SK-N-SH (cell line): ENCODE measurements around the gene WDR31. TPM values are rescaled to one million over a fixed set of nuclear protein-coding genes. Genes with fewer than 3 reads are reported as not detected.

Experiments
- CTCF ChIA-PET: fragments of 300-600, 350-600 bp; formaldehyde crosslinking; extraction: SDS; loops from one replicate; lab custom pipeline; 2021; lab: Yijun Ruan, JAX
- POLR2A ChIA-PET: fragments of 350-600 bp; sonication (Branson Sonifier 250); formaldehyde crosslinking; extraction: SDS; loops from one replicate; lab custom pipeline; 2020; ENCODE audit warnings: antibody characterized with exemption, inconsistent platforms; lab: Yijun Ruan, JAX
- DNase-seq: peaks from one replicate; pipeline ENCODE4 v3.0.0; 2012
- H2AFZ ChIP-seq: fragments of 200-600 bp; sonication (generic); 2 replicates; pipeline ENCODE4 v1.8.1; 2016; ENCODE audit warnings: antibody characterized with exemption, mild to moderate bottlenecking, low read depth
- H3F3A ChIP-seq: fragments of 200-600 bp; sonication (generic); replicated peaks from 2 replicates; pipeline ENCODE3; 2016; ENCODE audit warnings: antibody characterized with exemption, mild to moderate bottlenecking; ENCODE audit not compliant: insufficient read depth
- H3K27ac ChIP-seq, 2 experiments: fragments of 200-500 bp in 1 of 2; fragments of 200-600 bp in 1 of 2; sonication (Bioruptor generic) in 1 of 2; sonication (generic), shearing (Covaris generic) in 1 of 2; 2 replicates each; pipeline versions ENCODE4 v1.5.1 to v1.6.1; 2014 to 2016; ENCODE audit warnings: low read depth in 2 of 2, inconsistent platforms in 1 of 2, low read length in 1 of 2, mild to moderate bottlenecking in 1 of 2, mixed read lengths in 1 of 2
- H3K27me3 ChIP-seq: fragments of 200-600 bp; sonication (generic), shearing (Covaris generic); 2 replicates; pipeline ENCODE4 v1.6.1; 2016; ENCODE audit warnings: mixed run types; ENCODE audit not compliant: insufficient read depth
- H3K36me3 ChIP-seq, 2 experiments: fragments of 200-500 bp in 1 of 2; fragments of 200-600 bp in 1 of 2; sonication (Bioruptor generic) in 1 of 2; sonication (generic) in 1 of 2; replicated peaks in 1 of 2; 2 replicates each; pipeline versions ENCODE3 to v1.5.1; 2014 to 2016; ENCODE audit warnings: low read length in 1 of 2, mild to moderate bottlenecking in 1 of 2; ENCODE audit not compliant: insufficient read depth in 2 of 2, control insufficient read depth in 1 of 2
- H3K4me1 ChIP-seq, 2 experiments: fragments of 200-500 bp in 1 of 2; fragments of 200-600 bp in 1 of 2; sonication (Bioruptor generic) in 1 of 2; sonication (generic), shearing (Covaris generic) in 1 of 2; 2 replicates each; pipeline versions ENCODE4 v1.5.1 to v1.6.1; 2014 to 2016; ENCODE audit warnings: low read depth in 1 of 2, low read length in 1 of 2, mixed run types in 1 of 2; ENCODE audit not compliant: insufficient read depth in 2 of 2, control insufficient read depth in 1 of 2
- H3K4me2 ChIP-seq: fragments of 200-600 bp; sonication (generic), shearing (Covaris generic); 2 replicates; pipeline ENCODE4 v1.6.1; 2017; ENCODE audit warnings: mixed run types
- H3K4me3 ChIP-seq, 2 experiments: fragments of 200-500 bp in 1 of 2; fragments of 200-600 bp in 1 of 2; sonication (Bioruptor generic) in 1 of 2; sonication (generic), shearing (Covaris generic) in 1 of 2; 2 replicates each; pipeline versions ENCODE4 v1.5.1 to v1.8.1; 2014 to 2016; ENCODE audit warnings: low read depth in 2 of 2, inconsistent platforms in 1 of 2, low read length in 1 of 2, mild to moderate bottlenecking in 1 of 2, mixed read lengths in 1 of 2, moderate library complexity in 1 of 2
- H3K79me2 ChIP-seq: fragments of 200-600 bp; sonication (generic); 2 replicates; pipeline ENCODE4 v1.8.1; 2017; ENCODE audit warnings: mild to moderate bottlenecking; ENCODE audit not compliant: insufficient read depth
- H3K9ac ChIP-seq: fragments of 200-600 bp; sonication (generic); 2 replicates; pipeline ENCODE4 v1.6.1; 2017; ENCODE audit warnings: mixed run types
- H3K9me2 ChIP-seq: fragments of 200-600 bp; sonication (generic); 2 replicates; pipeline ENCODE4 v1.6.1; 2017; ENCODE audit warnings: mixed run types
- H3K9me3 ChIP-seq: fragments of 200-600 bp; sonication (generic); 2 replicates; pipeline ENCODE4 v1.6.1; 2017; ENCODE audit warnings: mixed run types, mild to moderate bottlenecking, moderate library complexity
- H4K20me1 ChIP-seq: fragments of 200-600 bp; sonication (generic); 2 replicates; pipeline ENCODE4 v1.6.1; 2017; ENCODE audit warnings: mild to moderate bottlenecking, mixed run types; ENCODE audit not compliant: insufficient read depth
- CHD2 ChIP-seq: fragments of 150-350 bp; IDR thresholded peaks from 2 replicates; pipeline ENCODE4 v1.6.1; 2018; ENCODE audit warnings: low read length; ENCODE audit not compliant: partially characterized antibody
- ELF1 ChIP-seq: IDR thresholded peaks from 2 replicates; pipeline ENCODE4 v1.4.0; 2012
- EZH2phosphoT487 ChIP-seq: fragments of 200-600 bp; sonication (generic); IDR thresholded peaks from 2 replicates; pipeline ENCODE4 v1.6.1; 2017; ENCODE audit warnings: low read depth, mixed run types, mild to moderate bottlenecking, antibody characterized with exemption, moderate library complexity, borderline replicate concordance
- FOXJ3 ChIP-seq: sonication (generic); formaldehyde crosslinking; IDR thresholded peaks from 2 replicates; pipeline ENCODE4 v1.5.1; 2020; ENCODE audit warnings: mild to moderate bottlenecking, missing genetic modification reagents
- GABPA ChIP-seq: IDR thresholded peaks from 2 replicates; pipeline ENCODE4 v1.4.0; 2012; ENCODE audit warnings: low read depth, mild to moderate bottlenecking
- GATA2 ChIP-seq: sonication (generic); formaldehyde crosslinking; IDR thresholded peaks from 2 replicates; pipeline ENCODE4 v1.5.0; 2020; ENCODE audit warnings: mild to moderate bottlenecking, missing genetic modification reagents
- MAX ChIP-seq: IDR thresholded peaks from 2 replicates; pipeline ENCODE4 v1.4.0; 2012; ENCODE audit warnings: low read depth
- NFIC ChIP-seq: IDR thresholded peaks from 2 replicates; pipeline ENCODE4 v1.4.0; 2012; ENCODE audit warnings: borderline replicate concordance
- PBX3 ChIP-seq: IDR thresholded peaks from 2 replicates; pipeline ENCODE4; 2012
- RAD21 ChIP-seq: IDR thresholded peaks from 2 replicates; pipeline ENCODE4 v1.6.1; 2012; ENCODE audit warnings: mild to moderate bottlenecking, low read length
- SMC3 ChIP-seq: IDR thresholded peaks from 2 replicates; pipeline ENCODE4 v1.6.1; 2012; ENCODE audit warnings: low read depth, low read length, improper control_type of control experiment
- TCF12 ChIP-seq: IDR thresholded peaks from 2 replicates; pipeline ENCODE4 v1.4.0; 2012
- USF1 ChIP-seq: IDR thresholded peaks from 2 replicates; pipeline ENCODE4 v1.4.0; 2012; ENCODE audit warnings: low read depth, borderline replicate concordance
- WGBS: methylation state at CpG from one replicate; pipeline ENCODE4 v1.1.6; 2017; ENCODE audit warnings: low lambda C conversion rate; 5-methylcytosine and 5-hydroxymethylcytosine counted together
- polyA plus RNA-seq, 3 experiments: library from polyadenylated mRNA; depleted of rRNA; stranded (reverse); fragments of >200 nt; gene quantifications; 2 replicates each; pipeline ENCODE4 v1.2.3, GENCODE V29; 2012
- TF ChIP-seq, protein P1 (sequence below): IDR thresholded peaks from 2 replicates; pipeline ENCODE4 v1.6.1; 2012; ENCODE audit warnings: mild to moderate bottlenecking, low read depth, low read length, moderate library complexity
- TF ChIP-seq, protein P2 (sequence below): fragments of 150-350 bp; IDR thresholded peaks from 2 replicates; pipeline ENCODE4 v1.6.1; 2016; ENCODE audit warnings: mild to moderate bottlenecking, low read depth, low read length

The WDR31 gene
- polyA plus RNA-seq, 1 of the 3 experiments (the other 2 are of a cell fraction) = 0.74 TPM

GRCh38 chr9:113370806-113371325 is 30.8 kb upstream of the WDR31 start:
- H3K9me2 ChIP-seq = no peaks in the 10 kb centered on the region
- WGBS = 84% methylated on average over 7 of the region's 8 CpGs
- no peaks in the 10 kb centered on the region for H3F3A ChIP-seq
- H3K4me1 ChIP-seq = peaks cover 0 to 2% of the 10 kb centered on the region in 2 experiments; a peak in 1 of 4 replicates
- peaks cover 0 to 14% of the 10 kb centered on the region in 2 experiments for H3K36me3 ChIP-seq
- no peaks in the 10 kb centered on the region for H3K27me3 ChIP-seq
- no peak for TF ChIP-seq GATA2 (CRISPR knock-in tag)
- no peak for TF ChIP-seq CHD2
- no peak for TF ChIP-seq SMC3
- TF ChIP-seq GABPA = no peak
- no peak for TF ChIP-seq PBX3
- TF ChIP-seq, protein P1, sequence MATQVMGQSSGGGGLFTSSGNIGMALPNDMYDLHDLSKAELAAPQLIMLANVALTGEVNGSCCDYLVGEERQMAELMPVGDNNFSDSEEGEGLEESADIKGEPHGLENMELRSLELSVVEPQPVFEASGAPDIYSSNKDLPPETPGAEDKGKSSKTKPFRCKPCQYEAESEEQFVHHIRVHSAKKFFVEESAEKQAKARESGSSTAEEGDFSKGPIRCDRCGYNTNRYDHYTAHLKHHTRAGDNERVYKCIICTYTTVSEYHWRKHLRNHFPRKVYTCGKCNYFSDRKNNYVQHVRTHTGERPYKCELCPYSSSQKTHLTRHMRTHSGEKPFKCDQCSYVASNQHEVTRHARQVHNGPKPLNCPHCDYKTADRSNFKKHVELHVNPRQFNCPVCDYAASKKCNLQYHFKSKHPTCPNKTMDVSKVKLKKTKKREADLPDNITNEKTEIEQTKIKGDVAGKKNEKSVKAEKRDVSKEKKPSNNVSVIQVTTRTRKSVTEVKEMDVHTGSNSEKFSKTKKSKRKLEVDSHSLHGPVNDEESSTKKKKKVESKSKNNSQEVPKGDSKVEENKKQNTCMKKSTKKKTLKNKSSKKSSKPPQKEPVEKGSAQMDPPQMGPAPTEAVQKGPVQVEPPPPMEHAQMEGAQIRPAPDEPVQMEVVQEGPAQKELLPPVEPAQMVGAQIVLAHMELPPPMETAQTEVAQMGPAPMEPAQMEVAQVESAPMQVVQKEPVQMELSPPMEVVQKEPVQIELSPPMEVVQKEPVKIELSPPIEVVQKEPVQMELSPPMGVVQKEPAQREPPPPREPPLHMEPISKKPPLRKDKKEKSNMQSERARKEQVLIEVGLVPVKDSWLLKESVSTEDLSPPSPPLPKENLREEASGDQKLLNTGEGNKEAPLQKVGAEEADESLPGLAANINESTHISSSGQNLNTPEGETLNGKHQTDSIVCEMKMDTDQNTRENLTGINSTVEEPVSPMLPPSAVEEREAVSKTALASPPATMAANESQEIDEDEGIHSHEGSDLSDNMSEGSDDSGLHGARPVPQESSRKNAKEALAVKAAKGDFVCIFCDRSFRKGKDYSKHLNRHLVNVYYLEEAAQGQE = no peak
- no peak for TF ChIP-seq FOXJ3 (CRISPR knock-in tag)
- no peak for TF ChIP-seq USF1
- no peak for TF ChIP-seq NFIC
- TF ChIP-seq ELF1 = no peak
- no peak for TF ChIP-seq MAX
- H3K27ac ChIP-seq = no peak overlapping the region
- H3K9me3 ChIP-seq = no peaks in the 10 kb centered on the region
- H3K9ac ChIP-seq = no peak overlapping the region
- no peak overlapping the region for H2AFZ ChIP-seq
- no peaks in the 10 kb centered on the region for H3K79me2 ChIP-seq
- ChIA-PET CTCF (interaction anchor here (0.9 kb wide), 1 partner anchor 30 kb away, joined by 5 read pairs; the partner anchor contains the start of gene ALAD), POLR2A (no interaction called here)
- H4K20me1 ChIP-seq = no peaks in the 10 kb centered on the region
- H3K4me3 ChIP-seq = no peak overlapping the region
- no peak overlapping the region for H3K4me2 ChIP-seq
- no peak for DNase-seq

DNA sequence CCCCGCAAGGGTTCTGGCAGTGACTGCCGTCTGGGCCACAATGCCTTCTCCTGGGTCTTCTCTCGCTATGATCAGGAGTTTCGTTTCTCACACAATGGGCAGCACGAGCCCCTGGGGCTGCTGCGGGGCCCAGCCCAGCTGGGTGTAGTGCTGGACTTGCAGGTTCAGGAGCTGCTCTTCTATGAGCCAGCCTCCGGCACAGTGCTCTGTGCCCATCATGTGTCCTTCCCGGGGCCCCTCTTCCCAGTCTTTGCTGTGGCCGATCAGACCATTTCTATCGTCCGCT is 29.7 kb upstream of the WDR31 start:
- H3F3A ChIP-seq = no peaks in the 10 kb centered on the region
- H3K4me2 ChIP-seq = no peak overlapping the region
- H3K27ac ChIP-seq = no peak overlapping the region
- no peaks in the 10 kb centered on the region for H3K79me2 ChIP-seq
- no peak overlapping the region for H3K4me3 ChIP-seq
- H3K9me3 ChIP-seq = no peaks in the 10 kb centered on the region
- no peaks in the 10 kb centered on the region for H4K20me1 ChIP-seq
- no peaks in the 10 kb centered on the region for H3K9me2 ChIP-seq
- POLR2A ChIA-PET = no interaction called here
- CTCF ChIA-PET = no interaction called here
- 92% methylated on average over 2 of the region's 11 CpGs for WGBS
- no peaks in the 10 kb centered on the region; a peak in 1 of 4 replicates for H3K4me1 ChIP-seq
- no peak overlapping the region for H2AFZ ChIP-seq
- H3K9ac ChIP-seq = no peak overlapping the region
- no peaks in the 10 kb centered on the region for H3K27me3 ChIP-seq
- DNase-seq = no peak
- peaks cover 0 to 14% of the 10 kb centered on the region in 2 experiments for H3K36me3 ChIP-seq
- TF ChIP-seq GABPA (no peak), TCF12 (no peak), RAD21 (no peak), EZH2phosphoT487 (no peak), FOXJ3 (CRISPR knock-in tag) (no peak), GATA2 (CRISPR knock-in tag) (no peak), SMC3 (no peak), CHD2 (no peak), USF1 (no peak)
- TF ChIP-seq, protein P1 = no peak
- TF ChIP-seq, protein P2, sequence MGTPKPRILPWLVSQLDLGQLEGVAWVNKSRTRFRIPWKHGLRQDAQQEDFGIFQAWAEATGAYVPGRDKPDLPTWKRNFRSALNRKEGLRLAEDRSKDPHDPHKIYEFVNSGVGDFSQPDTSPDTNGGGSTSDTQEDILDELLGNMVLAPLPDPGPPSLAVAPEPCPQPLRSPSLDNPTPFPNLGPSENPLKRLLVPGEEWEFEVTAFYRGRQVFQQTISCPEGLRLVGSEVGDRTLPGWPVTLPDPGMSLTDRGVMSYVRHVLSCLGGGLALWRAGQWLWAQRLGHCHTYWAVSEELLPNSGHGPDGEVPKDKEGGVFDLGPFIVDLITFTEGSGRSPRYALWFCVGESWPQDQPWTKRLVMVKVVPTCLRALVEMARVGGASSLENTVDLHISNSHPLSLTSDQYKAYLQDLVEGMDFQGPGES = no peak
